GM12878 (cell line): ENCODE data around the gene SETD2. TPM values are rescaled to one million over a fixed set of nuclear protein-coding genes. Genes with fewer than 3 reads are reported as not detected.
A peak's percentile ranks its signal among the peaks of the same experiment; 100 is the strongest.

Source experiments
- ATAC-seq: fragments of 200-7000 bp; cut with Tn5 transposase; 3 replicates; pipeline ENCODE4 v1.9.1; 2020; ENCODE audit warnings: mild to moderate bottlenecking, moderate library complexity
- BruUV-seq: library from RNA; stranded (reverse); fragments of 400-500 nt; replicated peaks from 2 replicates; lab custom pipeline; 2021; lab: Mats Ljungman, UMichigan
- CTCF ChIA-PET: fragments of 300-600 bp; sonication (Branson Sonifier 250); formaldehyde crosslinking; extraction: SDS; loops from one replicate; lab custom pipeline; 2021; ENCODE audit warnings: inconsistent platforms; lab: Yijun Ruan, JAX
- POLR2A ChIA-PET: fragments of 350-600 bp; formaldehyde crosslinking; extraction: SDS; loops from one replicate; lab custom pipeline; 2021; ENCODE audit warnings: inconsistent platforms; lab: Charles Lee
- RAD21 ChIA-PET: fragments of 300-600 bp; sonication (Branson Sonifier 250); formaldehyde crosslinking; loops from one replicate; lab custom pipeline; 2023; ENCODE audit warnings: antibody characterized with exemption; ENCODE audit not compliant: unreplicated experiment; lab: Charles Lee
- SMC1A ChIA-PET: fragments of 300-600 bp; sonication (Branson Sonifier 250); formaldehyde crosslinking; loops from one replicate; lab custom pipeline; 2023; ENCODE audit not compliant: unreplicated experiment, uncharacterized antibody; lab: Charles Lee
- DNase-seq: peaks from one replicate; pipeline ENCODE4 v3.0.0-alpha.2; 2011; ENCODE audit warnings: low read depth, low spot score
- FAIRE-seq: peaks from 3 replicates; lab custom pipeline; 2011; peaks lifted over from hg19 to GRCh38; lab: Jason Lieb, UNC
- H2AFZ ChIP-seq: 2 replicates; pipeline ENCODE4 v1.6.0; 2011; ENCODE audit warnings: low read depth, low read length, control low read depth; ENCODE audit not compliant: control insufficient read depth
- H3K27ac ChIP-seq: 2 replicates; pipeline ENCODE4 v1.5.1; 2011; ENCODE audit warnings: control low read depth; ENCODE audit not compliant: control insufficient read depth, insufficient read depth
- H3K27me3 ChIP-seq, 2 experiments: replicated peaks in 1 of 2; 2 replicates each; pipeline versions ENCODE4 v1.6.0 to v1.6.1; 2011; ENCODE audit warnings: low read length in 1 of 2; ENCODE audit not compliant: control insufficient read depth in 2 of 2, insufficient read depth in 2 of 2
- H3K36me3 ChIP-seq, 2 experiments: 2 replicates each; pipeline ENCODE4 v1.5.1; 2011; ENCODE audit warnings: low read length in 1 of 2; ENCODE audit not compliant: control insufficient read depth in 2 of 2, insufficient read depth in 2 of 2
- H3K4me1 ChIP-seq: 2 replicates; pipeline ENCODE4 v1.6.1; 2011; ENCODE audit warnings: mild to moderate bottlenecking, low read length, moderate library complexity, mixed read lengths; ENCODE audit not compliant: control insufficient read depth, insufficient read depth
- H3K4me2 ChIP-seq: 2 replicates; pipeline ENCODE4 v1.6.0; 2011; ENCODE audit warnings: control low read depth; ENCODE audit not compliant: control insufficient read depth, insufficient read depth
- H3K4me3 ChIP-seq: fragments of 200-600 bp; sonication (generic); 2 replicates; pipeline ENCODE4 v1.5.1; 2016
- H3K79me2 ChIP-seq: 2 replicates; pipeline ENCODE4 v1.6.0; 2011; ENCODE audit warnings: low read length; ENCODE audit not compliant: control insufficient read depth, insufficient read depth
- H3K9ac ChIP-seq: 2 replicates; pipeline ENCODE4 v1.8.0; 2011; ENCODE audit warnings: low read length, control low read depth, mixed read lengths; ENCODE audit not compliant: control insufficient read depth, insufficient read depth
- H3K9me3 ChIP-seq: replicated peaks from 3 replicates; pipeline ENCODE4 v1.5.1; 2011; ENCODE audit warnings: mild to moderate bottlenecking, low read length; ENCODE audit not compliant: control insufficient read depth, insufficient read depth
- H4K20me1 ChIP-seq: 2 replicates; pipeline ENCODE4 v1.6.0; 2011; ENCODE audit not compliant: control insufficient read depth, insufficient read depth
- ATF7 ChIP-seq: fragments of 450-650 bp; IDR thresholded peaks from 2 replicates; pipeline ENCODE4 v1.6.1; 2016; ENCODE audit warnings: low read depth, mild to moderate bottlenecking
- CBX3 ChIP-seq: fragments of 200-600 bp; sonication (generic); IDR thresholded peaks from 2 replicates; pipeline ENCODE4 v1.6.1; 2016; ENCODE audit warnings: low read depth, borderline replicate concordance
- CHD4 ChIP-seq: fragments of 200-600 bp; sonication (generic); IDR thresholded peaks from 2 replicates; pipeline ENCODE4 v1.6.1; 2016; ENCODE audit warnings: mild to moderate bottlenecking
- DPF2 ChIP-seq: fragments of 450-650 bp; IDR thresholded peaks from 2 replicates; pipeline ENCODE4 v1.6.1; 2017; ENCODE audit warnings: mild to moderate bottlenecking
- MEF2B ChIP-seq: fragments of 450-650 bp; IDR thresholded peaks from 2 replicates; pipeline ENCODE4 v1.6.1; 2018; ENCODE audit warnings: mild to moderate bottlenecking, moderate library complexity; ENCODE audit not compliant: partially characterized antibody, poor library complexity, severe bottlenecking
- MTA2 ChIP-seq: fragments of 450-650 bp; IDR thresholded peaks from 2 replicates; pipeline ENCODE4 v1.6.1; 2016; ENCODE audit warnings: low read depth, mild to moderate bottlenecking, moderate library complexity
- NFIC ChIP-seq: IDR thresholded peaks from 2 replicates; pipeline ENCODE4 v1.6.1; 2012; ENCODE audit warnings: low read depth, mild to moderate bottlenecking, inconsistent platforms, low read length, moderate library complexity
- NFYB ChIP-seq: IDR thresholded peaks from 2 replicates; pipeline ENCODE4 v1.6.1; 2011; ENCODE audit warnings: low read depth, mild to moderate bottlenecking, low read length, improper control_type of control experiment, moderate library complexity; ENCODE audit not compliant: insufficient read depth
- PML ChIP-seq: IDR thresholded peaks from 2 replicates; pipeline ENCODE4 v1.6.1; 2012; ENCODE audit warnings: low read length, inconsistent platforms
- RAD51 ChIP-seq: fragments of 450-650 bp; IDR thresholded peaks from 2 replicates; pipeline ENCODE4 v1.6.1; 2016; ENCODE audit warnings: moderate library complexity, mild to moderate bottlenecking, inconsistent platforms
- RB1 ChIP-seq: fragments of 450-650 bp; formaldehyde crosslinking; IDR thresholded peaks from 2 replicates; pipeline ENCODE4 v1.6.1; 2017; ENCODE audit warnings: mild to moderate bottlenecking, borderline replicate concordance
- SMAD5 ChIP-seq: IDR thresholded peaks from 2 replicates; pipeline ENCODE4 v1.6.1; 2016; ENCODE audit warnings: antibody characterized with exemption, low read depth
- SMC3 ChIP-seq: IDR thresholded peaks from 2 replicates; pipeline ENCODE4 v1.6.1; 2011; ENCODE audit warnings: low read length, improper control_type of control experiment, borderline replicate concordance
- TBL1XR1 ChIP-seq: IDR thresholded peaks from 2 replicates; pipeline ENCODE4 v1.6.1; 2012; ENCODE audit warnings: low read depth, low read length, improper control_type of control experiment
- WGBS: methylation state at CpG from one replicate; pipeline ENCODE4 v1.1.6; 2016; ENCODE audit warnings: low lambda C conversion rate; ENCODE audit not compliant: insufficient replicate concordance, insufficient coverage; ENCODE audit errors: missing lambda C conversion rate; 5-methylcytosine and 5-hydroxymethylcytosine counted together
- in situ Hi-C: fragments of 300-500 bp; cut with MboI; formaldehyde crosslinking; loops from 9 replicates; pipeline ENCODE4 v1.14.3; 2018; ENCODE audit warnings: mixed read lengths
- intact Hi-C: fragments of 100-400 bp; cut with micrococcal nuclease; formaldehyde crosslinking; loops from one replicate; pipeline ENCODE4 v1.14.2; 2022; ENCODE audit not compliant: unreplicated experiment
- polyA plus RNA-seq, 11 experiments: library from polyadenylated mRNA; depleted of rRNA in 4 of 11; unstranded in 6 of 11; stranded (reverse) in 5 of 11; fragments of >200 nt; fragmentation: Nextera tagmentation in 4 of 11; fragmentation: Illumina TruSeq in 1 of 11; extraction: Ambion mirVana in 4 of 11; extraction: Trizol in 1 of 11; gene quantifications; 1 replicate in 1 of 11; 2 replicates in 10 of 11; pipeline versions ENCODE4 v1.2.1 to v1.2.3, GENCODE V29; 2011 to 2016; ENCODE audit warnings: inconsistent platforms in 2 of 11, missing spikeins in 2 of 11, low read depth in 1 of 11
- total RNA-seq, 4 experiments: library from RNA; depleted of rRNA in 3 of 4; stranded (reverse); fragments of >200 nt in 3 of 4; fragmentation: Illumina TruSeq in 1 of 4; extraction: Trizol in 1 of 4; gene quantifications; 2 replicates each; pipeline versions ENCODE4 v1.2.1 to v1.2.3, GENCODE V29; 2013 to 2021
- TF ChIP-seq, protein P1 (sequence below): IDR thresholded peaks from 2 replicates; pipeline ENCODE4 v1.6.1; 2011; ENCODE audit warnings: low read depth, low read length, improper control_type of control experiment, borderline replicate concordance
- TF ChIP-seq, protein P2 (sequence below): IDR thresholded peaks from 2 replicates; pipeline ENCODE4 v1.6.1; 2011; ENCODE audit warnings: mild to moderate bottlenecking, low read depth, low read length, moderate library complexity; ENCODE audit not compliant: insufficient replicate concordance

The SETD2 gene
- total and polyA plus RNA-seq, 10 of the 15 experiments (the other 5 are each of a cell fraction or from before 2014, with no cell fraction given) = 8.4 to 44.9 (median 24.5) TPM

DNA sequence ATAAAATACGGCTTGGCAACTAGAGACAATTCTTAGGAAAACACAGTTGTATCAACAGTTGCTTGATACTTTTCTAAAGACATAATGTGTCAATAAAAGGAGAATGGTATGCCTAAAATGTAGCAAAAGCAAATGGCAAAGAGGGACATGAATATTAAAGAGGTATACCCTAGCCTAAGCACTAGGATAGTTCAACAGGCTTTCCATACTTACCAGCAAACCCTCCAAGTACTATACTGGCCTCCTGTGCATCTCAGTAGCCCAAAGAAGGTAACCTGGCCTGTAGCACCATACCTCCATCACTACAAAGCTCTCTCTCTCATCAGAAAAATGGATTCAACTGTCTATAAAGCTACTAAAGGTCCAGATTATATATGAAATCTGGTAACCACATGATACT is 7.5 kb downstream of the SETD2 start:
- intact Hi-C loops = no loop called here
- ATAC-seq = peak; percentile 31
- no peak overlapping the region for H3K4me3 ChIP-seq
- ChIA-PET SMC1A (interaction anchor here (7.2 kb wide), 1 partner anchor 16 kb away, joined by 40 read pairs; no protein-coding TSS in a partner anchor), POLR2A (interaction anchor here (1.0 kb wide), 1 partner anchor 11 kb away, joined by 3 read pairs; no protein-coding TSS in a partner anchor)
- in situ Hi-C loops = no loop called here
- no peaks in the 10 kb centered on the region; the same call in 2 of the 3 replicates for H3K9me3 ChIP-seq
- H4K20me1 ChIP-seq = peaks cover 7% of the 10 kb centered on the region
- no peak for TF ChIP-seq MTA2
- TF ChIP-seq, all 136 proteins: peak for 0
- H2AFZ ChIP-seq = no peak overlapping the region
- no TSS peak for BruUV-seq
- DNase-seq = no peak
- ChIA-PET RAD21 (interaction anchor here (1.6 kb wide), 1 partner anchor 15 kb away, joined by 4 read pairs; no protein-coding TSS in a partner anchor), CTCF (interaction anchor here (0.6 to 0.8 kb wide), 4 partner anchors 12 to 41 kb away, joined by 3 read pairs; no protein-coding TSS in a partner anchor)
- H3K4me2 ChIP-seq = no peak overlapping the region
- H3K9ac ChIP-seq = no peak overlapping the region
- no peak for FAIRE-seq
- 96% methylated on average over 1 of the region's 1 CpG for WGBS
- peaks cover 18% of the 10 kb centered on the region for H3K4me1 ChIP-seq
- H3K27ac ChIP-seq = no peak overlapping the region
- H3K27me3 ChIP-seq = no peaks in the 10 kb centered on the region
- H3K36me3 ChIP-seq = peaks cover 0 to 4% of the 10 kb centered on the region in 2 experiments; a peak in 1 of 4 replicates
- H3K79me2 ChIP-seq = peaks cover 97% of the 10 kb centered on the region

DNA sequence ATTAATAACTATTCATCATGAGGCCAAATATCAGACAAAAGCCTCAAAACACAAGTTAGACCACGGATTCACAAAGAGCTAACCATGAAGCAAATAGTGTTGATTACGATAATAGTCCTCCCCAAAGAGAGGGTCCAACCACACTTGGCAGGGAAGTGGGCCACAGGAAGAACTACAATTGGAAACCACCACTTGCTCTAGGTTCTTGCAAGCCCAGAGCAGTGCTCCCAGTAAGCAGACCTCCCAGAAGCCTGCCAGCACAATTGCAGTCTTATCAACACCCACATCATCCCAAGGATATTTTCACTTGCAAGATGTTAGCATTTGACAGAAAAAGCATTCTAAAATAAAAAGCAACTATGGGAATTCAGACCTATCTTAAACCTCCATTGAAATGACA is 11.3 kb downstream of the SETD2 start:
- BruUV-seq = no TSS peak
- H3K27me3 ChIP-seq = no peaks in the 10 kb centered on the region
- no peaks in the 10 kb centered on the region for H3K36me3 ChIP-seq
- RAD21 ChIA-PET = interaction anchor here (1.2 to 2.6 kb wide), 2 partner anchors 11 to 12 kb away, joined by 4 to 7 read pairs; partner anchors contain the start of gene SETD2
- WGBS = 79% methylated on average over 2 of the region's 2 CpGs
- H3K79me2 ChIP-seq = peaks cover 90% of the 10 kb centered on the region
- no peak overlapping the region for H3K4me3 ChIP-seq
- no peak for FAIRE-seq
- no peak overlapping the region for H2AFZ ChIP-seq
- H4K20me1 ChIP-seq = no peaks in the 10 kb centered on the region; the same call in 1 of the 2 replicates
- DNase-seq = no peak
- intact Hi-C loops (no loop called here), in situ Hi-C loops (no loop called here)
- no peak overlapping the region for H3K4me2 ChIP-seq
- ATAC-seq = peak; percentile 17; the same call in 1 of the 3 replicates
- CTCF ChIA-PET = interaction anchor here (1.0 to 1.9 kb wide), 7 partner anchors 12 to 57 kb away, joined by 3 to 5 read pairs (median 4); partner anchors contain the start of gene SETD2
- H3K4me1 ChIP-seq = no peaks in the 10 kb centered on the region
- no peak overlapping the region for H3K27ac ChIP-seq
- SMC1A ChIA-PET = interaction anchor here (1.0 to 3.5 kb wide), 8 partner anchors 9 to 61 kb away, joined by 3 to 19 read pairs (median 3); no protein-coding TSS in a partner anchor
- POLR2A ChIA-PET = interaction anchor here (0.8 to 1.3 kb wide), 4 partner anchors 11 to 194 kb away, joined by 3 to 4 read pairs (median 4); no protein-coding TSS in a partner anchor
- no peak overlapping the region for H3K9ac ChIP-seq
- no peaks in the 10 kb centered on the region; the same call in 2 of the 3 replicates for H3K9me3 ChIP-seq
- TF ChIP-seq CHD4 (no peak), DPF2 (no peak), TBL1XR1 (no peak), SMC3 (no peak), CBX3 (no peak), PML (no peak), SMAD5 (no peak), MEF2B (no peak), ATF7 (no peak), NFYB (no peak), RAD51 (no peak), NFIC (no peak), RB1 (no peak)
- TF ChIP-seq, protein P1, sequence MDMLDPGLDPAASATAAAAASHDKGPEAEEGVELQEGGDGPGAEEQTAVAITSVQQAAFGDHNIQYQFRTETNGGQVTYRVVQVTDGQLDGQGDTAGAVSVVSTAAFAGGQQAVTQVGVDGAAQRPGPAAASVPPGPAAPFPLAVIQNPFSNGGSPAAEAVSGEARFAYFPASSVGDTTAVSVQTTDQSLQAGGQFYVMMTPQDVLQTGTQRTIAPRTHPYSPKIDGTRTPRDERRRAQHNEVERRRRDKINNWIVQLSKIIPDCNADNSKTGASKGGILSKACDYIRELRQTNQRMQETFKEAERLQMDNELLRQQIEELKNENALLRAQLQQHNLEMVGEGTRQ = no peak
- TF ChIP-seq, protein P2, sequence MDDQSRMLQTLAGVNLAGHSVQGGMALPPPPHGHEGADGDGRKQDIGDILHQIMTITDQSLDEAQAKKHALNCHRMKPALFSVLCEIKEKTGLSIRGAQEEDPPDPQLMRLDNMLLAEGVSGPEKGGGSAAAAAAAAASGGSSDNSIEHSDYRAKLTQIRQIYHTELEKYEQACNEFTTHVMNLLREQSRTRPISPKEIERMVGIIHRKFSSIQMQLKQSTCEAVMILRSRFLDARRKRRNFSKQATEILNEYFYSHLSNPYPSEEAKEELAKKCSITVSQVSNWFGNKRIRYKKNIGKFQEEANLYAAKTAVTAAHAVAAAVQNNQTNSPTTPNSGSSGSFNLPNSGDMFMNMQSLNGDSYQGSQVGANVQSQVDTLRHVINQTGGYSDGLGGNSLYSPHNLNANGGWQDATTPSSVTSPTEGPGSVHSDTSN = no peak
